Measurements from ENCODE around the gene TINAGL1.

TINAGL1 gene

DNA sequence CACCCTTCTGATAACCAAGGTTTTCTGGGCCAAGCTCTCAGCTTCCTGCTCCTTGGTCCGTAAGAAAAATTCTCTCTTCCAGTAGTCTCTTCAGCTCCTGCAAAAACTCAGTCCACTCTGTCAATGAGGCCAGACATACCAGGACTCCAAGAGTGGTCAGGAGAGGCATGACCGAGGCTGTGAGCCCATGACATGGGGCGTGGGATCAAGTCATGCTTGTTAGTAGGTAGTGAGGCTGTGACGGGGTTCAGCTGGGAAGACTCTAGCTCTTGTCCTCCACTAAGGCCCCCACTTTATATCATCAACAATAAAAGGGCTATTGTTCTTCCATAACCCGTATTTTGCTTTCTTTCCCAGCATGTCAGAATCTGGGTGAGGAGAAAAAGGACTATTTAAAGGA, 31.0 kb downstream of the TINAGL1 start:
- DNase-seq (ENCODE audit: low read depth): no peak

DNA sequence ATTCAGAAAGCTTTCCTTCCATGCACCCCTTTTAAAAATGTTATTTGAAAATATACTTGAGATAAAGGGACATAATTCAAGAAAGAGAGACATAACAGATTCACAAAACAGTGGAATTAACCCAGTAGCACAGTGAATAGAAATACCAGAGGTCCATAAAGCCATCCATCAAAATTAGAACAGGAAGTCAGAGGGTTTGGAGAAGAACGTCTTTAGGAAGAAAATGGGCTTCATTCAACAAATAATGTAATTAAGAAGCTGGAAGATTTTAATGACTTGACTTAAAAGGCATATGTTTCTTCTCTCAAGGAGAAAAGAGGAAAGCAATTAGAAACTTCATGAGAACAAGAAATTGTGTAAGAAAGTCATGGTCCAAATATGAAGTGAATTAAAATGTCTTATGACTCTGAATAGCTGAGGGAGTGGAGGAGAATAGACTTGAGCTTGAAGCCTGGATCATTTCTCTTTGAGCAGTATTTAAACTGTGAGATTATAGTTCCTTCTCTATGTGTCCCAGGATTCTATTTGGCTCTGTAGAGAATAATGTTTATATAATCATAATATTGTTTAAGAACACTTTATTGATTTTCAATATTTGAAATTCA, 33.3 kb downstream of the TINAGL1 start:
- no peak for DNase-seq (ENCODE audit: low read depth)

DNA sequence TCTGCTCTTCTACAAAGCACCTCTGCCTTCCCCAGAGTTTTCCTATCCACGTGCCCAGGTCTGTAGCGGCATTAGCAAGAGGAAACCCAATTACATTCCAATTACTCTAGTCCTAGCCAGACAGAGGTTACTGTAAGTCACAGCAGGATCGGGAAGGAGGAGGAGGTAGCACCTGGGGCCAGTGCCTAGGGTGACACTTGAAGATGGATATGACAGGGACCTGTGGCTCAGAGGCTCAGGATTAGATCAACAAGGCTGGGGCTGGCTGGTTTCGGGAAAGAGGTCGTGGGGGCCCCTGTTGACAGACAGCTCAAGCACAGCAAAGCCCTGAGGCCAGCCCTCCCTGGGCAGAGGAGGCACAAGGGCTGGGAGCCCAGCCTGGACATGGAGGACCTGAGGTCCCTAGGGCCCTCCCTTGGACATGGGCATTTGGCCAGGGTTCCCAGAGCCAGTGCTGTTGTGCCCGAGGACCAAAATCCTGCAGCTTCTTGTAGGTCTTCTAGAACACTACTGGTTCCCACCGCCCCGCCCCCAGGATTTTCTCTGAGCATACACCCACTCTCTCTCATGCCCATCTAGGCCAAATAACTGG, 38.2 kb downstream of the TINAGL1 start:
- DNase-seq (ENCODE audit: low read depth): no peak

DNA sequence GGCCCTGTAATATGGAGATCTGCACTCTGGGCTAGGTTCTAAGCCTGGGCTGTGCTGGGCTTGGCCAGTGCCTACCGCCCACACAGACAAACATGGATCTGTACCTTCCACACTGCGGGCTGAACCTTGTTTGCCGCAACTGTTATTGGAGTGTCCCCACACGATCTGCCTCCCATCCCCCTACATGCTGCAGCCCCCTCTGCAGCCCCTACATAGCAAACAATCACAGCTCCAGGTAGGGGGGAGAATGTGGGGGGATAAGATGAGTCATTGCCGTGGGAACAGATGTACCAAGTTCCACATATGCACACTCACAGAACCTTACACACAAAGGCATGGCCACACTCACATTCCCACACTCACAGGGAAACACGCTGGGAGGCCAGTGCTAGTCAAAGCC, 39.1 kb downstream of the TINAGL1 start:
- no peak for DNase-seq (ENCODE audit: low read depth)

DNA sequence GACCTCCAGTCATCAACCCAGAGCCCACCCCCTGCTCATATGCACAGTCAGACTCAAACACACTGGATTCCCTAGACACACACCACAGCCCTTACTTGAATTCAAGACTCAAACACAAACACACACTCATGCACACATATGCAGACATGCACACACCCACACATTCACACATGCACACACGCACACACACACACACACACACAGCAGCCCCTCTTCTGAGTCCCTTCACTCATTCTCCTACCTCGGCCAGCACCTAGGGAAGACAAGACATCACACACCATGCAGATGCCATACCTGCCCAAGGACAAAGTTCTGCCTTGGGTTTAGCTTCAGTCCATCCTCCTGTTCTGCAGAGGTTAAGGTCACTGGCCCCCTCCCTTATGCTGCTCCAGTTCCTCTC, 39.6 kb downstream of the TINAGL1 start:
- DNase-seq (ENCODE audit: low read depth): no peak

DNA sequence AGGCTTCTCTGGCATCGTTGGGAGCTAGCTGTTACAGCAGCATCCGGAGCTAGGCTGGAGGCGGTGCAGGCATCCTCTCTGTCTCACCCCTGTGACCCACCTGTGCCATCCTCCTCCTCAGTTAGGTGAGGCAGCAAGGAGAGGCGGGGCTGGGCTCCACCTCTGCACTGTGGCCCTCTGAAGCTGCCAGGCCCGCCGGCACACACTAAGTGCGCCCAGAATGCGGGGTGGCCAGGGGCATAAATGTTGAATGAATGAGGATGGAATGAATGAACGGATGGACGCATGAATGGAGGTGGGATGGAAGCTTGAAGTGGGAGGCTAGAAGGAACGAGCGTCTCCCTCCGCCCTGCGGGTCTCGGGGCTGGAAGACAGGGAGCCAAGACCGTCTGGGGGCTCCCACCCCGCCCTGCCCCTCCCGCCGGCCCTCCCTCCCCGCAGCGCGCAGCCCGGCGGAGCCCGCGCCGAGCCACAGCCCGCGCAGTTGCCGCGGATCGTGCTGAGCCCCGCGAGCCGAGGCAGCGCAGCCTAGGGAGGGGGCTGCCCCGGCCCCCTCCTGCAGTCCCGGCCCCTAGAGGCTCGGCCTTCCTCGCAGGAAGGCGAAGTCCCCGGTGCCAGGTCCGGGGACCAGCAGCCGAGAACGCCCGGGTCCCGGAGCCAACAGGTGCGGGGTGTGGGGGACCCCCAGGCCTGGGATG, 41.1 kb downstream of the TINAGL1 start, which contains the start of gene HCRTR1:
HCRTR1 (plus strand) TSS at position 472 of the 698 bp plus-strand sequence. CDS start 1,504 bp downstream, outside the sequence.
- DNase-seq (ENCODE audit: low read depth): no peak

DNA sequence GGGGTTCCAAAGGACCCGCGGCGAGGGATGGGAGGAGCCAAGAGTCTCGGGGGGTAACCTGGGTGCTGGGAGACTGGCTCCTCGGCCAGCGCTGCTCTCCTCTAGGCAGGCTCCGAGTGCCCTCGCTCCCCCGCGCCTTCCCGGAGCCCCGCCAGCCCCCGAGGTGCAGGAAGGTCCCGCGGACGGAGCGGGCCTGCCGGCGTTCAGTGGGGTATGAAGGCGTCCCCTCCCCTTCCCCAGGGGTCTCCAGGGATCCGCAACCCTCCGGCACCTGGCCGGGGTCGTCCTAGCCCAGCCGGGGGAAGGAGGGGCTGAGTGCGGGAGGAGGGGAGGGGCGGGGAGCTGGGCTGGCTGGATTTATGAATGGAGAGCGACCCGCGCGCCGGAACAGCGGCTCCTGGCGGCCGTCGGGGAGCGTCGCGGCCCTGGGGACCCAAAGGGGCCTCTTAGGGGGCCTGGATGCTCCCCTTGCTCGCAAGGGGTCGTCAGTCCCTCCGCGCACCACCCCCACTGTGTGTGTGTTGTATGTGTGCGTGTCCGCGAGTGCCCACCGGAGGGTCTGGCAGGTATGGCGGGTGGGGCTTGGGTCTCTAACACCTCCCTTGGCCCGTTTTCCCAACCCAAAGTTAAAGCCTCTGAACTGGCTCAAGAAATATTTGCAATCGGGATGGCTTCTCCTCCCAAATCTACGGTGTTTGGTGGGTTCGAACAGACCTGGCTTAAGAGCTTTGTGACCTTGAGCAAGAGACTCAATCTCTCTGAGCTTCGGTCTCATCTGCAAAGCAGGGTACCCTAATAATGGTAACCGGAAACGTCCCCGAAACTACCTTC, 41.8 kb downstream of the TINAGL1 start:
- no peak for DNase-seq (ENCODE audit: low read depth)

DNA sequence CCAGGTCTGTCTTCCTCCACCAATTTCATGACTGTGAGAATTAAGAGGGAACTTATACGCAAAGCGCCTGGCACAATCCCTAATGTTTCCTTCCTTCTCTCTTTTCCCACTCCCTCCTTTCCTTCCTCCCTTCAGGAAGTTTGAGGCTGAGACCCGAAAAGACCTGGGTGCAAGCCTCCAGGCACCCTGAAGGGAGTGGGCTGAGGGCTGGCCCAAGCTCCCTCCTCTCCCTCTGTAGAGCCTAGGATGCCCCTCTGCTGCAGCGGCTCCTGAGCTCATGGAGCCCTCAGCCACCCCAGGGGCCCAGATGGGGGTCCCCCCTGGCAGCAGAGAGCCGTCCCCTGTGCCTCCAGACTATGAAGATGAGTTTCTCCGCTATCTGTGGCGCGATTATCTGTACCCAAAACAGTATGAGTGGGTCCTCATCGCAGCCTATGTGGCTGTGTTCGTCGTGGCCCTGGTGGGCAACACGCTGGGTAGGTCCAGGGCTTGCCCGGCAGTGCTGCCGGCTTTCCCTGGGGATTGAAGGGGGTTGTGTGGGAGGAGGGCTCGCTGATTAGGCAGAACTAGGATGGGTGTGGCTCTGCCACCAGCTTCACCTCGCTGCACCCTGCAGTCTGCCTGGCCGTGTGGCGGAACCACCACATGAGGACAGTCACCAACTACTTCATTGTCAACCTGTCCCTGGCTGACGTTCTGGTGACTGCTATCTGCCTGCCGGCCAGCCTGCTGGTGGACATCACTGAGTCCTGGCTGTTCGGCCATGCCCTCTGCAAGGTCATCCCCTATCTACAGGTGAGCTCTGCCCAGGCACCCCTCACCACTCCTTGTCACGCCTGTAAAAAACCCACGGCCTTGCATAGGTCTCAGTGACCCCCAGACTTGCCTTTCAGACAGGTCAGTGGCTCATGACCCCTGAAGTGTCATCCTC, 42.9 kb downstream of the TINAGL1 start:
- no peak for DNase-seq (ENCODE audit: low read depth)

DNA sequence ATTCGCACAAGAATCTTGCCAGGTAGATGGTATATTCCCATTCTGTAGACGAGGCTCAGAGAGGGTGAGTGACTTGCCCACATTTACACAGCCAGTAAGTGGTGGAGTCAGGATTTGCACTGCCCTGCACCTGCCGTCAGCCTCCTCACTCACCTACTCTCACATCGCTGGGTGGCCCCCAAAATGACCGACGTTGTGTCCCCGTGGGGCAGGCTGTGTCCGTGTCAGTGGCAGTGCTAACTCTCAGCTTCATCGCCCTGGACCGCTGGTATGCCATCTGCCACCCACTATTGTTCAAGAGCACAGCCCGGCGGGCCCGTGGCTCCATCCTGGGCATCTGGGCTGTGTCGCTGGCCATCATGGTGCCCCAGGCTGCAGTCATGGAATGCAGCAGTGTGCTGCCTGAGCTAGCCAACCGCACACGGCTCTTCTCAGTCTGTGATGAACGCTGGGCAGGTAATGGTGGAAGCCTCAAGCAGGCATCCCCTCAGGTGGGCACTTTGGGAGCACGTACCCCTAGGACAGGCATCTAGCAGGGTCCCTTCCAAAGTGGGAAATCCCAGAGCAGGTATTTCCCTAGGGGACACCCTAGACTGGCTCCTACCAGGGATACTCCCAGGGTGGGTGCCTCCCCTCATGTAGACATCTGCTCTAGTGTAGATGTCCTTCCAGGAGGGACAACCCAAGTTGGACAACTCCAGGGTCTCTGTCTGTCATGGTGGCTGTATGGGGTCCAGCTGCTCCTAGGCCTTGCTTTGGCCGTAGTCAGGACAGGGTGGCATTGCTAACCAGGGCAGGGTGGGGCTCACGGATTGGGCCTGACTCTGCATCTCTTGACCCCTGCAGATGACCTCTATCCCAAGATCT, 44.5 kb downstream of the TINAGL1 start:
- DNase-seq (ENCODE audit: low read depth): no peak

DNA sequence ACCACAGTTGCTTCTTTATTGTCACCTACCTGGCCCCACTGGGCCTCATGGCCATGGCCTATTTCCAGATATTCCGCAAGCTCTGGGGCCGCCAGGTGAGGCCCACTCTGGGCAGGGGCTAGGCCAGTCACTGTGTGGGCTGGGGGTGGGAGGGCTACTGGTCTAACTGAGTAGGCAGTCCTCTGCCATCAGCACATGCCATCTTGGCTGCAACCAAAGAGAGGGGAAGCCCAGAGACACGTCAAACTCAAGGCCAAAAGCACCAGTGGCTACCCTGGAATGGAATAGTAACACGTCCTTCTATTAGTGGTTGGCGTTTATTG, 45.1 kb downstream of the TINAGL1 start:
- DNase-seq (ENCODE audit: low read depth): no peak

DNA sequence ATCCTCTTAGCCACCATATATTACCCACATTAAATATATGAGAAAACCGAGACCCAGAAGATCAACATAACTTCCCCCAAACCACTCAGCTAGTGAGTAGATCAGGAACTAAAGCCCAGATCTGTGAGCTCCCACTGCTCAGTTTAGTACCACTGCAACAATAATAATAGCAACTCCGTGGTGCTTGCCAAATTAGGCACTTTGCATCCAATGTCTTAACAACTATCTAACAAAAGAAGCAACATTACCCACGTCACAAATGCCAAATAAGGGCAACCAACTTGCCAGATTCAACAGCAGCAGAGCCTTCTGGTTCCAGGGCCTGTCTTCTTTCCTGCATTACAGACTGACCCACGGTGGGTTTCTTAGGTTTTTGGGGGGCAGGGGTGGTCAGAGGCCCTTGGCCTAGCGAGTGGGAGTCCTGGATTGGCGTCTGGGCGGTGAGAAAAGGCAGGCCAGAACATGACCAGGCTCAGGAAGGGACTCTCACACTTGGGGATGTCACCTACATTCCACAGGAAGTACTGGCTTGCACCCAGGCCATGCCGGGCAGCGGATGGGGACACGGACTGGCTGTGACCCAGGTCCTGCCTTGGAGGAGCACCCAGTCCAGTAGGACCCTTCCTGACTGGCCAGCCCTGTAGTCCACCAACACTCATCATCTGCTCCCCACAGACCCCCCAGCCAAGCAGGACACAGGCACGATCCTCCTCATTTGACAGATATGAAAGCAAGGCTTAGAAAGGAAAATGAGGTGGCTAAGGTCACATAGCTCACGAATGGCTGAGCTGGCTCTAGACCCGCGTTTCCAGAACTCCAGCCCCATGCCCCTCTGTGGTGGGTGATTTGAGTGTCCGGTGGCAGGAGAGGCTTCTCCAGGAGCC, 45.8 kb downstream of the TINAGL1 start:
- no peak for DNase-seq (ENCODE audit: low read depth)

DNA sequence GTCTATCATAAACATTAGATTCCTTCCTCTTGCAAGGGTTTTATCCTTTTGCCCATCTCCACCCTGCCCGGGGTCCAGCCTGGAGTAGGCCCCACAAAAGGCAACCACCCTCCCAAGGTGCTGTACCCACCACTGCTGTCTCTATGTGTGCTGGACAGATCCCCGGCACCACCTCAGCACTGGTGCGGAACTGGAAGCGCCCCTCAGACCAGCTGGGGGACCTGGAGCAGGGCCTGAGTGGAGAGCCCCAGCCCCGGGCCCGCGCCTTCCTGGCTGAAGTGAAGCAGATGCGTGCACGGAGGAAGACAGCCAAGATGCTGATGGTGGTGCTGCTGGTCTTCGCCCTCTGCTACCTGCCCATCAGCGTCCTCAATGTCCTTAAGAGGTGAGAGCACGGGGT, 47.0 kb downstream of the TINAGL1 start:
- no peak for DNase-seq (ENCODE audit: low read depth)

DNA sequence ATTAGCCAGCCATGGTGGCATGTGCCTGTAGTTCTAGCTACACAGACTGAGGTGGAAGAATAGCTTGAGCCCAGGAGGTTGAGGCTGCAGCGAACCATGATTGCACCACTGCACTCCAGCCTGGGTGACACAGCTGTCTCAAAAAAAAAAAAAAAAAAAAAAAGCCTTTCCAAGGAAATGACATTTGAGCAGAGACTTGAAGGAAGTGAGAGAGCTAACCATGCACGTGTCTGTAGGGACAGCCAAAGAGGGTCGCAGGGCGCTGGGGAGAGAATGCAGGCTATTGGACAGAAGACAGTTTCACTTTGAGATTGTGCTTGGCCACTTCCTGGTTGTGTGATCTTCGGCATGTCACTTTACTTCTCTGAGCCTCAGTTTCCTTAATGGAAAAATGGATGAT, 48.0 kb downstream of the TINAGL1 start:
- DNase-seq (ENCODE audit: low read depth): no peak

DNA sequence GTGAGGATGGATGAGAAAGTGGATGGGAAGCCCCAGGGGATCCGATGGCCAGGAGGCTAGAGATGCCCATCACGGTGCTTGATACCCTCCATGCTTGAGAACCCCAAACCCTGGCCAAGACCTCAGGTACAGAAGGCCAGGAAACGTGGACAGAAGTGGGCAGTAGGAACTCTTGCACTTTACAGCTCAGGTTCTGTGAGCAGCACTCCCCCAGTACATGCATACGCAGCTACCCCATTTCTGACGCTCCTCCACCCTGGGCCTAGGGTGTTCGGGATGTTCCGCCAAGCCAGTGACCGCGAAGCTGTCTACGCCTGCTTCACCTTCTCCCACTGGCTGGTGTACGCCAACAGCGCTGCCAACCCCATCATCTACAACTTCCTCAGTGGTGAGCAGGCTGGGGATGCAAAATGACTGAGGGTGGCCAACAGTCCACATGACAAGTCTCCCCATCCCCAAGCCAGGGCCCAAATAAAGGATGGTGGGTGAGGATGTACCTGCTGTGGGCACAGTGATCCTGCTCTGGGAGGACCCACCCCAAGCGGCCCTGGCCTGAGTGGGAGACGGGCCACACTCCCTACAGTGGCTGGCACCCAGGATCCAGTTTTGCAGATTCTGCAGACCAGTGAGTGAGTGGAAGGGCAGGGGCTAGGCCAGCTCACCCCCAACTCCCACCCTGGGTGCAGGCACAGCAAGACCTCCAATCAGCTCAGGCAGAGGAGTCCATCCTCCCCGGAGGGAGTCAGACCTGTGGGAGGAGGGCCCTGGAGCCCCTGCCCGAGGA, 48.6 kb downstream of the TINAGL1 start:
- no peak for DNase-seq (ENCODE audit: low read depth)

DNA sequence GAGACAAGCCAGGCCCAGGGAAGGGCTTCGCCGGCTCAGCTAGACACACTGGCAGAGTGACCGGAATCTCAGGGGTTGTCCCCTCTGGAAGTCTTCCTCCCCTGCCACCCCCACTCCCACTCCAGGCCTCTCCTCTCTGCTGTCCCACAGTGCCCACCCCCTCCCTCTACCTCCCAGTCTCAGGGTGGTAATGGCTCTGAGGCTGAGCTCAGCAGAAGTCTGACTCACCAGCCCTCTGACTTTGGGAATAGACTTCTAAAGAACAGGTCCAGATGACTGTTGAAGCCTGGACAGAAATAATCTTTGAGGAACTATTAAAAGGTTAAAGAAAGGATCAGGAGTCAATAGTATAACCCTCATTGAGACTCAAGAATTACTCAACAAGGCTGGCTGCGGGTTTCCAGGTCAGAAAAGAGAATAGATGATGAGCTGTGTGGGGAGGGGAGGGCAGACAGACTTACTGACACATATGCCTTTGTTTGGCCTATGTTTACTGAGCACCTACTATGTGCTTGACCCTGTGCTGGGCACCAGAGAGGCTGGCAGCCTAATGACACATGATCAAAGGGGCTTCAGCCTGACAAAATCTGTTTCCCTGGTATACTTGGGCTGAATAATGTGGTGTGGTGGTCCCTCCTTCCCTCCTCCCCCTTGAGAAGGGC, 49.4 kb downstream of the TINAGL1 start:
- no peak for DNase-seq (ENCODE audit: low read depth)

DNA sequence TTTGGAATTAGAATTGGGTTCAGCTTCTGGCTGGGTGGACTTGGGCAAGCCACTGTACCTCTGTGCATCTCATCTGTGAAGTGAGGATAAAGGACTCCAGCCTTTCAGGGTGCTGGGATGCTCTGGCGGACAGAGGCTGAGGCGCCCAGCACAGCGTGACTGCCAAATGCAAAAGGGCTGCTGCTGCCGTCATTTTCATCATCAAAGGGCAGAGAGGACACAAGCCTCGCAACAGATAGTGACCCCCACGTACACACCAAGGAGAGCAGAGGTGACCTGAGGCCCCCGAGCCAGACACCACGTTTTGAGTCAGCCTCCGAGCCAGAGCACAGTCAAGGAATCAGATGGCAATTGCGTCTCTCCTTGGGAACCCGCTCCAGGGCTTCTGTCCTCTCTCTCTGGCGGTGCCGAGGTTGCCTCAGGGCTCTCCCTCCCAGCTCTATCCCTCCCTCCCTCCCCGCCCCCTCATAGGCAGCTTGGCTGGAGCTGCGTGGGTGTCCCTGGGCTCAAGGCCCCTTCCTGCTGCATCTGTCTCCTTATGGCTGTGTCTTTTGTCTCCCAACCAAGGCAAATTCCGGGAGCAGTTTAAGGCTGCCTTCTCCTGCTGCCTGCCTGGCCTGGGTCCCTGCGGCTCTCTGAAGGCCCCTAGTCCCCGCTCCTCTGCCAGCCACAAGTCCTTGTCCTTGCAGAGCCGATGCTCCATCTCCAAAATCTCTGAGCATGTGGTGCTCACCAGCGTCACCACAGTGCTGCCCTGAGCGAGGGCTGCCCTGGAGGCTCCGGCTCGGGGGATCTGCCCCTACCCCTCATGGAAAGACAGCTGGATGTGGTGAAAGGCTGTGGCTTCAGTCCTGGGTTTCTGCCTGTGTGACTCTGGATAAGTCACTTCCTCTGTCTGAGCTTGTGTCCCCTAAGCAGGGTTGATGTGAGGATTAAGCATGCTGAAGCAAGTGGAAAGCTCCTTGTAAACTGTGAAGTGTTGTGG, 50.2 kb downstream of the TINAGL1 start:
- DNase-seq (ENCODE audit: low read depth): no peak

DNA sequence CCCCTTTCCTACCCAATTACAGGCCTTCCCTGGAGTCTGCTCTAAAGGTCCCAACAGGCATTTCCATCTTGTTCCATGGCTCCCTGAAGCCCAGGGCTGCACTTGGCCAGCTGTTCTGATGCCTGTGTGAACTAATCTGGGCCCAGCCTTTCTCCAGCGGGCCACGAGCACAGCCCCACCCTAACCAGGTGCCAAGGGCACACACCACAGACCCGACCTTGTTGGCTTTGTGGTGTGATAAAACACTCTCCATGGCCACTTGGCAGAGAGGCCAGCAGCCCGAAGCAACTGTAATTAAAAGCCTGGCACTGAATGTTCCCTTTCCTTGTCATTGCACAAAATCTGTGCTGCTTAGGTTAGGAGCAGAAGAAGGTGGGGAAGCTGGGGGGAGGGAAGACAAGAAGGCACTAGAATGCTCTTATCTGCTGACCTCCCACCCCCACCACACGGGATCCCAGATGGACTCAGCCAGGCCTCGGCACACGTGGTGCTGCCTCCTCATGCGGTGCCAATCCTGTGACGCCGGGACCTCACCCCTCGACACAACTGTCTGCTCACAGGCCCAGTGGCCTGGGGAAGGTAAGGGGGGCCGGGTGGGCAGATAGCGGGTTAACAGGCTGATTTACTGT, 51.1 kb downstream of the TINAGL1 start:
- no peak for DNase-seq (ENCODE audit: low read depth)

Measured in stimulated activated CD8-positive, alpha-beta memory T cell treated with anti-CD3 and anti-CD28 coated beads, Interleukin-12 subunit alpha, Interleukin-12 subunit beta, amount 100 ng/mL, for 4 hours (primary cell).